NCI-H2196 treated with DMSO at 0.1 percent for 48 hours (cell line): ENCODE data around the gene ASIC2.

Source experiments
- DNase-seq: peaks from one replicate; lab custom pipeline; 2025; ENCODE audit not compliant: unreplicated experiment; lab: John Stamatoyannopoulos, UW

ASIC2 gene

GRCh38 chr17:33290253-33290652 lies 2.8 kb downstream of the ASIC2 start:
- no peak for DNase-seq

- DNase-seq = no peak
Observed at GRCh38 chr17:33288954-33289353, 4.1 kb downstream of the ASIC2 start.

DNA sequence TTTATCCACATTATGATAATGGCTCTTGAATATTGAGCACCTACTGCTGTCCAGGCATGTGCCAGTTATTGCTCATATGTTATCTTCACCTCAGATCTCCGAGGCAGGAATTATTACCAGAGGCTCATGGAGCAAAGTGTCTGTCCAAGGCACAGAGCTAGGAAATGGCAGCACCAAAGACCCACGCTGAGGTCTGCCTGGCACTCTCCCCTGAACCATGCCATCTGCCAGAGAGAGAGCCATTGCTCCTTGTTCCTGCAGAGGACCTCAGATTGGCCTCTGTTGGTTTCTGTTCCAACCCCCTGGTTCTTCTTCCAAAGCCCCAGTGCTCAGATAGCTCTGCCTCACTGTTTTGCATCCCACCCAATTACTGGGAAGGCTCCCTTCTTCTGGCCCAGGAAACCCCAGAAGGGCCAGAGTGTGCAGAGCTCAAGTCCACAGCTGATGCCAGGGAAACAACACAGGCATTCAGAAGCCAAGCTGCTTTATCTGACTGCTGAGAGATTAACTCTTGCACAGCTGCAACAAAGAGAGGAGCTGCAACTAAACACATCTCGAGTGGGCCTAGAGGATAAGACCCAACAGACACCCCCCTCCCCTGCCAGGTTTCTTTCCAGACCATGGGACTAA lies 5.9 kb downstream of the ASIC2 start:
- no peak for DNase-seq

DNA sequence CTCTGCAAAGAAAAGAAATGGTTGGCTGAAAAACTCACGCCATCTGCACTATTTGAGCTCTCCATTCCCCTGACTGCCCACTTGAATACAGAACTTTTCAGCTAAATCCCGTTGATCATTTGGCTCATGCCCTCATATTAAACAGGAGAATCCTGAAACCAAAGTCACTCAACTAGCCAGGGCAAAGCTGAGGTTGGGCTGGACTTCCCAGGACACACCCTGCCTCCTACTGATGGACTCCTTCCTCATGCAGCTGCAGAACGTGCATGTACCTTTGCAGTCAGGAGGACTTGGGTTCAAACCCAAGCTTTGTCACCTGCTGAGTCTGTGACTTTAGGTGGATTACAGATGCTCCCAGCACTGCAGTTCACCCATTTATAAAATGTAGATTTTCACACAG lies 7.7 kb downstream of the ASIC2 start:
- no peak for DNase-seq

DNA sequence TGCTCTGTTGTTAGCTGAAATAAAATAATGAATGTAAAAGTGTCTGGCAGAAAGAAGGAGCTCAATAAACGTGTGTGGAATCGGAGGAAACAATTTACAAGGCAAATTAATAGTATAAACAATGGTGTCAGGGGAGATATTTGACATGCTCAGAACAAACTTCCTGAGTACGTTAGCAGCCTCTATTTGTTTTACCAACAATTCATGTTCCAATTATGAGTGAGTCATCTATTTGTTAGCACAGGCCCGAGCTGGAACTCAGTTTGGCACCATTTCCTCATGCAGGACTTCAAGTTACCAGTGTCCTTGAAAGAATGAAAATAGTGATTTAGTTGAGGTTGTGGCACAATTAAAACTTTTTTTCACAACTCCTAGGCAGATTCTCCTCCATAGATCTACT lies 9.1 kb downstream of the ASIC2 start:
- no peak for DNase-seq

GRCh38 chr17:33280162-33280943 lies 12.7 kb downstream of the ASIC2 start:
- no peak for DNase-seq

- DNase-seq = no peak
Observed at GRCh38 chr17:33277436-33278100, 15.5 kb downstream of the ASIC2 start.

DNA sequence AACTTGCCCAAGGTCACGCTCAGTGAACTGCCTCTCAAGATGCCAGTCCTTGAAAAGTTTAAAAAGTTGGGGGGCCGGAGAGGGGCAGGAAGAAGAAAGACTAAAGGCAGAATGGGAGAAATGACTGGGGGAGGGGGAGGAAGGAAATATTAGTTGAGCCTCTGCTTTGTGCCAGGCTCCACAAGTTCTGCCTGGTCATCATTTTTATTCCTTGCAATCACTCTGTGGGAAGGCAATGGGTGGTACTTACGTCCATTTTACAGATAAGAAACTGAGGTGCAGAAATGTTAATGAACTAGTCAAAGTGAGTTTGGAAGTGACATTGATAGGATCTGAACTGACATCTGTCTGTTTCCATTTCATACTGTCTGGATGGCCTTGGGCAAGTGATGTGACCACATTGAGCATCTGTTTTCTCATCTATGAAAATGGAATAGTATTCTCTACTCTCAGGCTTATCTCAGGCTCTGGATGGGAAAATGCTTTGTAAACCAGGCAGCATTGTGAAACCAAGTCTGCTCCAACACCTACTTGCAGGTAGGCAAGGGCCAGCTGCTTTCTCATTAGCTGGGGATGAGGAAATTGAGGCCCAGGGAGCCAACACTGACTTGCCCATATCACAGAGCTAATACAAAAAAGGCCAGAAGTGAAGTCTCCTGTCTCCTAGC lies 19.2 kb downstream of the ASIC2 start:
- DNase-seq = no peak

DNA sequence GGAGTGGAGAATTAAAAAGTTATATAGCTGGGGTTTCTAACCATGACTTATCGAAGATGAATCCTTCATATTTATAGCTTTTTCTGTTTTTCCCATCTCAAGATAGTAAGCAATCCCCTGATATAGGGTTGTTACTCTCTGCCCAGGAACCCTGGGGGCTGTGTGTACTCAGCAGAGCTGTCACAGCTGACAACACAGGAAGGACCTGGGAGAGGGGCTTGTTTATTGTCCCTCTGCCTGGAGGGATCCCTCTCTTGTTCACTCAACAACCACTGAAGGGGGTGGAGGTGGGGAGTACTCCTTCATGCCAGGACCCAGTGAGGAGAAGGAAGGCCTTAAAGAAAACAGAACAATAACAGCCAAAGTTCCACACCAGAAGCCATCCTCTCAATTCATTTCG lies 19.8 kb downstream of the ASIC2 start:
- no peak for DNase-seq

GRCh38 chr17:33272438-33272837 lies 20.7 kb downstream of the ASIC2 start:
- no peak for DNase-seq

DNA sequence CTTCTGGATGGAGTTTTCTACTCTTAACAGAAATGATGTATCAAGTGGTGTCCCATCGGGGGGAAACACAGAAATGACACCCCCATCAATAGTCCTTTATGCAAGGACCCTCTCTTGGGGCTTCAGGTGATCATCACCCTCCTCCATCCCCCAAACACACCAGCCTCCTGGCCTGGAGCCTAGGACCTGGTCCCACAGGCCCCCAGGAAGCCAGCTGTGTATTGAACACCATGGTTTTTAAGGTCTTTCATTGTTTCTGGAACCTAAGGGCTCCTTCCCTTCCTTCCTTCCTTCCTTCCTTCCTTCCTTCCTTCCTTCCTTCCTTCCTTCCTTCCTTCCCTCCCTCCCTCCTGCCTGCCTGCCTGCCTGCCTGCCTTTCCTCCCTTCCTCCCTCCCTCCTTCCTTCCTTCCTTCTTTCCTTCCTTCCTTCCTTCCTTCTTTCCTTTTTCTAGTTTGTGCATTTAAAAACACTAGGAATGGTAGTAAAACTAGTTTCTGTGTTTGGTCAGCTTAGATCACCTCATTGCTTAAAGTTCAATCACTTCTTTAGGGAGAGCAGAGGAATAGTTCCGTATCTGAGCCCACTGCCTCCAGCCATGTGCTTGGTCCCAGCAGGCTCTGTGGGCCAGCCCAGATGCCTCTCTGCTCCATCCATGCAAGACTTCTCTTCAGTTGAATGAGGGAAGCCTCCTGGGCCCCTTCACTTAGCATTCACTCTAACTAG lies 23.6 kb downstream of the ASIC2 start:
- no peak for DNase-seq

- DNase-seq = no peak
Observed at GRCh38 chr17:33267851-33268548, 25.1 kb downstream of the ASIC2 start.

- no peak for DNase-seq
Observed at GRCh38 chr17:33267271-33267790, 25.8 kb downstream of the ASIC2 start.

- no peak for DNase-seq
Observed at GRCh38 chr17:33266611-33267010, 26.5 kb downstream of the ASIC2 start.

DNA sequence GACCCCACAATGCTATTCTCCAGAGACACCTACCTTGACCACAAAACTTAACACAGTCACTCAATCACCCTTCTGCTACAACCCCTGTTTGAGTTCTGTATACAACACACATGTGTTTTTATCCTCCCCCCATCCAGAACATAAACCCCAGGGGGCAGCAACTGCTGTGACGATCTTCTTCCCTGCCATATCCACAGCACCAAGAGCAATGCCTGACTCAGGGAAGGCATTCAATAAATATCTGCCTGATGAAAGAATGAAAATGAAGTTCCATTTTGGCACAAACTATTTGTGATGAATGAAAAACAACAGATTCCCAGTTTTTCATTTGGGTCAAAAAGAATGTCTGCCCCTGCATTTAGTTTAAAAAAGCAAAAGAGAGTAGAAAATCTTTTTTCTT lies 27.0 kb downstream of the ASIC2 start:
- no peak for DNase-seq

DNA sequence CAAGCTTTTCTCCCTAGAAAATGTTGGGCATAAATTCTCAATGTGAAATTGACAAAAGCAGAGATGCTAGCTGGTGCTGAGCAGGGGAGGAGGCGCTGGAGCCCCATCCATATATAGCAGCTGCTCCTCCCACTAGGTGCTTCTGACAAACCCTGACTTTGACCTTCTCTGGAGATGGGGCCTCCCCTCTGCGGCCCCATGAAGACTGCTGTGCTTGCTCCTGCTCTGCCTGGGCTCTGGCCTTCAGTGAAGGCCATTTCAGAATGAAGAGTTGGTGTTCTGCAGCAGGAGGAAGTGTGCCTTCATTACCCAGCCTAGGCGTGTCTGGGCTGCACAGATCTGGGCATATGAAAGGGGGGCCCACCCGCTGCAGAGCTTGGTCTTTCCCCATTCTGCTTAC lies 29.7 kb downstream of the ASIC2 start:
- no peak for DNase-seq

DNA sequence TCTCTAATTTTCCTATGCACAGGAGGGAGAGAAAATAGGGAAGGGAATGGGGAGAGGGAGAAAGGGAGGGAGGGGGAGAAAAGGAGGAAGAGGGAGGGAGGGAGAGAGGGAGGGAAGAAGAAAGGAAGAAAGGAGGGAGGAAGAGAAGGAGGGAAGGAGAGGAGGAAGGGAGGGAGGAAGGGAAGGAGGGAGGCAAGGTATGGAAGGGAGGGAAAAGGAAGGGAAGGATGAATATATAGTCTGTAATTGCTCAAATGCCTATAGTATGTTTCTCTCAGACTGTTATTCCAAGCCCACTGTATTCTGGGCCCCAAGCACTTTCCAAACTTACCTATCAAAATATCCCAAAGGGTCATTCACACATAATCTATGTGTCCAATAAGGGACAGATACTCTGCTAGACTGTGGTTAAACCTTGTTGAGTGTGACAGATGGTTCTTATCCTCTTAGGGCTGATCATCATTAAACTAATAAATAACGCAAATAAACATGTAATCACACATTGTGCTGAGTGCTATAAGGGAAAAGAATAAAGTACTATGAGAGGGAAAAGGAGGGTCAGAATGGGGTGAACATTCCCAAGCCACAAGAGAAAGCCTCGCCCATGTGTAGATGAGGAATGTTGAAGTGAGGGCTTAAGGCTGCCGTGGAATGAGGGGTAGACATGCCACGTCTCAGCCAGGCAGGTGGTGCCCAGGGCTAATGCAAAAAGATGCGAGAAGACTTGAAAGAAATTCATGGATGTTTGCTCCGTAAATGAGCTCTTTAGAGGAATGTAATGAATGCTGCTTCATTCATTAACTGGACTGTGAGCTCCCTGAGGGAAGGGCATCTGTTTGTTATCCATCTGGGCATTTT lies 30.6 kb downstream of the ASIC2 start:
- no peak for DNase-seq

DNA sequence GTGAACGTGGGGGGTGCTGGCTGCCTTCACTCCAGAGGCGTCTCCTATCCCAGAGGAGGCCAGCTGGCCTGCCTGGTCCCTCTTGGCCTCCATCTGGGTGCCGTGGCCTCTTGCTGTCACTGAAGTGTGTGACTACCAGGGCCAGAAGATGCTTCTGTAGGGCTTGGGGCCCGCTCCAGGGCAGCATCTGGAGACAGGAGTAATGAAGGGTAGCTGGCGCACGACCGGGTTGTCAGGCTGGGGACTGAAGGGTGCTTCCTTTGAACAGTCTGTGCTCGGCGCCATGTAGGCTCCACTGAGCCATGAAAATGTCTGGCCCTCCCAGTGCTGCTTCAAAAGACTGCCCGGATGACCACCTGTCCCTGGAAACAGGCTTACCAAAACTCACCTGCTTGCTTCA lies 31.3 kb downstream of the ASIC2 start:
- no peak for DNase-seq

DNA sequence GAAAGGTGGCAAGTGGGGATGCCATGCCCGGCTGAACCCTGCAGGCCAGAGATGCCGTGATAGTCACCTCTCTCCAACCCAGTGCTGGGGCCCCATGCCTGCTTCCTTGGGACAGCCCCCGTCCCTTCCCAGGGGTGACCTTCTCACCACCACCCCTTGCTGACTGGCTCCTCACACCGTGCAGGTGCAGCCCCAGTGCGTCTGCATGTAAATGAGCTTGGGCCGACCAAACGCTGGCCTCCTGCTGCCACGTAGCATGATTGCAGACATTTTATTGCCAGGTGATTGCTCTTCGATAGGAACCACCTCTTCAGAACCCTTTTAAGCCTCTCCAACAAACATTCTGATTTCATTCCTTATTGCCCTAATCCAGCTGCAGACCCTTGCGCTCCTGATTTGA lies 32.5 kb downstream of the ASIC2 start:
- no peak for DNase-seq
